GM06990 (cell line): Measurements from ENCODE around the gene GPI.

Experiments used
- DNase-seq: peaks from one replicate; pipeline ENCODE4 v3.0.0-alpha.2; 2011; ENCODE audit not compliant: insufficient read length; ENCODE audit errors: extremely low read depth
- H3K27me3 ChIP-seq: replicated peaks from 2 replicates; pipeline ENCODE4 v1.6.0; 2011; ENCODE audit warnings: low read length; ENCODE audit not compliant: control insufficient read depth, insufficient read depth
- H3K36me3 ChIP-seq: 2 replicates; pipeline ENCODE4 v1.5.1; 2011; ENCODE audit warnings: low read length; ENCODE audit not compliant: control insufficient read depth, insufficient read depth
- H3K4me3 ChIP-seq: replicated peaks from 2 replicates; pipeline ENCODE4 v1.5.1; 2011; ENCODE audit warnings: low read depth, mild to moderate bottlenecking, control low read depth, low read length
- CTCF ChIP-seq: IDR thresholded peaks from 2 replicates; pipeline ENCODE4 v1.5.1; 2011; ENCODE audit warnings: low read length, control low read depth, mild to moderate bottlenecking, inconsistent platforms; ENCODE audit not compliant: insufficient read depth, poor library complexity, severe bottlenecking

The GPI gene

DNA sequence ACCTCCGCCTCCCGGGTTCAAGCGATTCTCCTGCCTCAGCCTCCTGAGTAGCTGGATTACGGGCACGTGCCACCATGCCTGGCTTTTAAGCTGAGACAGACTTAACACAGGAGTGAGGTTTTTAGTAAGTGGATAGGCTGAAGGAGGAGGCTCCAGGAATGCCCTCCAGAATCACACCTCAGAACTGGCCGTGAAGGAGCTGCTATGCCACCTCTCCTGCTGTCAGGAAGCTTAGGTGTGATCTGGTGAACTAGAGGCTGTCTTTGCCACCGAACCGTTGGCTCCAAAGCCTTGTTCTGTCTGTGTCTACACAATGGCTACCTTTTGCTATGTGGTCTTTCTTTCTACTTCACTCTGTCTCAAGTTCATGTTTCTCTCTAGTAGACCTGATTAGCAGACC, 43.4 kb downstream of the GPI start:
- H3K36me3 ChIP-seq = peaks cover 3% of the 10 kb centered on the region; the same call in 1 of the 2 replicates
- no peaks in the 10 kb centered on the region for H3K27me3 ChIP-seq
- no peak for TF ChIP-seq CTCF
- DNase-seq = no peak
- H3K4me3 ChIP-seq = no peak overlapping the region

GRCh38 chr19:34409189-34410164, 44.5 kb downstream of the GPI start:
- no peak for DNase-seq
- Histone ChIP-seq H3K36me3 (peaks cover 5% of the 10 kb centered on the region), H3K4me3 (no peak overlapping the region; the same call in 1 of the 2 replicates), H3K27me3 (no peaks in the 10 kb centered on the region)
- no peak for TF ChIP-seq CTCF

DNA sequence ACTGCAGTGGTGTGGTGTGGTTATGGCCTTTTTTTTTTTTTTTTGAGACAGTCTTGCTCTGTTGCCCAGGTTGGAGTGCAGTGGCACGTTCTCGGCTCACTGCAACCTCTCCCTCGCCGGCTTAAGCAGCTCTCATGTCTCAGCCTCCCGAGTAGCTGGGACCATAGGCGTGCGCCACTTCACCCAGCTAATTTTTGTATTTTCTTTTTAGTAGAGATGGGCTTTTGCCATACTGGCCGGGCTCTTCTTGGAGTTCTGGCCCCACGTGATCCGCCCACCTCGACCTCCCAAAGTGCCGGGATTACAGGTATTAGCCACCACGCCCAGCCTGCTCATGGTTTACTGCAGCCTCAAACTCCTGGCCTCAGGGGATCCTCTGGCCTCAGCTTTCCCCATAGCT, 46.2 kb downstream of the GPI start:
- no peak for DNase-seq
- Histone ChIP-seq H3K27me3 (no peaks in the 10 kb centered on the region), H3K36me3 (peaks cover 14% of the 10 kb centered on the region), H3K4me3 (no peak overlapping the region)
- TF ChIP-seq CTCF = no peak

- Histone ChIP-seq H3K27me3 (no peaks in the 10 kb centered on the region), H3K4me3 (no peak overlapping the region), H3K36me3 (peaks cover 16% of the 10 kb centered on the region)
- no peak for TF ChIP-seq CTCF
- no peak for DNase-seq
Observed at GRCh38 chr19:34416021-34416545, 51.1 kb downstream of the GPI start.

- no peak for TF ChIP-seq CTCF
- Histone ChIP-seq H3K4me3 (no peak overlapping the region), H3K27me3 (no peaks in the 10 kb centered on the region), H3K36me3 (peaks cover 13% of the 10 kb centered on the region)
- DNase-seq = no peak
Observed at GRCh38 chr19:34418300-34418699, 53.3 kb downstream of the GPI start.
